Hematopoietic multipotent progenitor cell treated with erythropoietin and hydrocortisone succinate and interleukin-3 and kit ligand, for 15 days (in vitro differentiated cells): ENCODE measurements around the gene MMP7.

ENCODE experiments used
- DNase-seq: peaks from one replicate; pipeline ENCODE4 v3.0.0-alpha.2; 2015; ENCODE audit warnings: low spot score

The MMP7 gene, protein sequence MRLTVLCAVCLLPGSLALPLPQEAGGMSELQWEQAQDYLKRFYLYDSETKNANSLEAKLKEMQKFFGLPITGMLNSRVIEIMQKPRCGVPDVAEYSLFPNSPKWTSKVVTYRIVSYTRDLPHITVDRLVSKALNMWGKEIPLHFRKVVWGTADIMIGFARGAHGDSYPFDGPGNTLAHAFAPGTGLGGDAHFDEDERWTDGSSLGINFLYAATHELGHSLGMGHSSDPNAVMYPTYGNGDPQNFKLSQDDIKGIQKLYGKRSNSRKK

DNA sequence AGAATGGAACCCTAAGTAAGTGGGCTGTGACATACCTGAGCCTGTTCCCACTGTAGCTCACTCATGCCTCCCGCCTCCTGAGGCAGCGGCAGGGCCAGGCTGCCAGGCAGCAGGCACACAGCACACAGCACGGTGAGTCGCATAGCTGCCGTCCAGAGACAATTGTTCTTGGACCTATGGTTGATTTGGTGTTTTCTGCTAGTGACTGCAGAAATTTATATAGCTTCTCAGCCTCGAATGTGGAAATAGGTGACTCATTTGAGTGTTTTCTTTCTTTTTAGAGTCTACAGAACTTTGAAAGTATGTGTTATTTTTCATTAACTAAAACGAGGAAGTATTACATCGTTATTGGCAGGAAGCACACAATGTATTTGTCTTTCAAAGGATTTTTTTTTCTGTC, at the start of gene MMP7:
Gene MMP7, minus strand, starts transcription at position 190 of the 400 bp plus-strand sequence. Its CDS starts 47 bp downstream, at position 143.
- no peak for DNase-seq

DNA sequence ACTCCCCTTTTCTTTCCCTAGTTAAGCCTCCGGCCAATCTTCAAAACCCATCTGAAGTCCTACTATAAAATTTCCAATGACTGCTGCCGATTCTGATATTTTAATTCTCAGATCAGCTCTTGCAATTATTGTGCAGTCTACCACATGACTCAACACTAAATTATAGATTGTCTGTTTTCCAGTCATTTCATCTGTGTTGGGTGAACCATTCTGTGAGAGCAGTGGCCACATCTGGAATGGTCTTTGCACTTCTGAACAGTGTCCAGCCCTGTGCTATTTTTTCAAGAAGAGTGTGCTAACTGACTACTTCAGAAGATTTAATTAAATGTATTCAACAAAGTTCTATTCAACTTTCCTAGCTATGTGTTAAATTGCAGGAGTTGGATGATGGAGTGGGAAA, 47.2 kb upstream of the MMP7 start:
- no peak for DNase-seq

DNA sequence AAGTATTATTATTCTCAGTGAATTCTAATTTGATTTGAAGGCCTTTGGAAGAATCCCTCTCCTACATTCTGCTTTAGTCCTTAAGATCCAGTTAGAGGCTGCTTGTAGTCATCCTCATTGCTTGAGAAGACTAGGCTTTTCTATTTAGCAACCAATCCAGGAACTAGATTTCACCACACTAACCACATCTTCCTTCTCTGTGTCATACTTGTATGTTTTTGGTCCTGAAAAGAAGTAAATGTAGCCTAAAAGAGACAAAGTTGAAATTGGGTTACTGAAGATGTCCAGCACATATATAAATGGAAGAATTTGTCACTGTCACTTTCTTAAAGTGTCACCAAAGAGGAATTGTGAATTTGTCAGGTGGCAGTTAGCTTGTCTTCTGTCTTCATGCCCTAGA, 46.6 kb upstream of the MMP7 start:
- DNase-seq = no peak

DNA sequence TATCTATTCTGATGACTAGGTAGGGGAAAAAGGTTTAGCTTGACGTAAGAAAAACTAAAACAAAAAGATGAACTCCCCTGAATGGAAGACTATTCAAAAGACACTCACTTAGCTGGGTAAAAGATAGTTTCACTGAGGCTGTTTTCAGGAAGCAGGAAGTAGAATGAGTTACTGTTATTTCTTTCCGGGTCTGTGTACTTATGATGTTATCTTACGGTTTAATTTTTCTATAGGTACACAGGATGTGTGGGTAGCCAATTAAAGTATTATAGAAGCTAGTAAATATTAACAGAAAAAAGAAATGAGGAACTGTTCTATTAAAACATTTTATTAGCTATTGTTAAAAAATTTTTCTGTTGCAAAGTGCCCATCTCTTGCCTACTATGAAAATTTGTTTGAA, 45.8 kb upstream of the MMP7 start:
- no peak for DNase-seq

DNA sequence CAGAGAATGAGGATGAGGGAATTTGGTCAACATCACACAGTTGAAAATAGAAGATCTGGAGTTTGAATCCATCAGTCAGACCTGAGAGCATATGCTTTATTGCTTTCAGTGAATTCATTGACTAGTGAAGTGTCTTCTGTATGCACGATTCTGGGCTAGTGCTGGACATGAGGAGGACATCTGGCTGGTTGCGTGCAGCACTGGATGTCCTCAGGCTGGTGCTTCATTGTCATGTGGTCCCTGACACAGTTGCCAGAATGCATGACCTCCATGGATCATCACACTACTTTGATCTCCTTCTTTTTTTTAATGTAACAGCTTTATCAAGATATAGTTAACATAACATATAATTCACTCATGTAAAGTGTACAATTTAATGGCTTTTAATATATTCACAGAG, 44.5 kb upstream of the MMP7 start:
- no peak for DNase-seq

DNA sequence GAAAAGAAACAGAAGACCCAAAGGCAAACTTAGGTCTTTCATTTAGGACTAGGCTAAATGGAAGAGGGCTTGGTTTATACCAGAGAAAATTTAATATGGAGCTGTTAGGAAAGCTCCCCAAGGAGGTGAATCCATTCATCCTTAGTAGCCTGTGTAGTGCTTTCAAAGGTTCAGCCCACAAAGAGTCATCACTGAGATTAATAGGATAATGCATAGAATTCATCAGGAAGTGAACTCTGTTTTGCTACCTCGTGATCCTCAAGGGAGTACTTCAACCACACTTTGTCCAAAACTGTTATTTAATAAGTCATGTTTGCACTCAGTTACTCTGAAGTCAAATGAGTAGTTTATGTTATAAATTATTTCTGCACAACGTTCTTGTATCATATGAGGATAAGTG, 43.3 kb upstream of the MMP7 start:
- no peak for DNase-seq

DNA sequence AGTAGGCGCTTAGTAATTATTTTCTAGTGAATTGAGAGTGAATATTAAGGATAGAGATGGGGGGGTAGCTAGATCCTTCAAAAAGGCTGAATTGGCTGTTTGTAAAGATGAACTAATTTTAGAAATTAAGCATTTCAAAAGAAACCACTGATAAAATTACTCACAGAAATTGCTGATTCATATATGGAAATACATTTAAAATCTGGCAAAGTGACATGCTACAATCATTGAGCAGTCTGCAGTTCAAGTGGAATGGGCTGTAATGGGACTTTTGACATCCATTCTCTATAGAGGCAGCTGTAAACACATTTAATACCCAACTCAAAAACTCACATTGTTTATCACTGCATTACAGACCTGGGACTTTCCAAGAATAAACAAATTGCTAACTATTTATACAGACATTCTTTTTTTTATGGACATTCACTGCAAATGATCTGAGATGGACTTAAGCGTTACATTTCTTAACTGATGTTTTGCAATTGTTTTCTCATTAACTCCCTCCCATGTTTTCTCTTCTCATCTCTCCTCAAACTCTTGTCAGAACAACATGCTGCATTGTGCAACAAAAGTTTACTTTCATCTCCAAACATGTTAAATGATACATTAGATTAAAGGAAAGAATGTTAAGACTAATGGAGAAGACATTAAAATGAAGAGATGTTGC, 42.1 kb upstream of the MMP7 start:
- DNase-seq = no peak

DNA sequence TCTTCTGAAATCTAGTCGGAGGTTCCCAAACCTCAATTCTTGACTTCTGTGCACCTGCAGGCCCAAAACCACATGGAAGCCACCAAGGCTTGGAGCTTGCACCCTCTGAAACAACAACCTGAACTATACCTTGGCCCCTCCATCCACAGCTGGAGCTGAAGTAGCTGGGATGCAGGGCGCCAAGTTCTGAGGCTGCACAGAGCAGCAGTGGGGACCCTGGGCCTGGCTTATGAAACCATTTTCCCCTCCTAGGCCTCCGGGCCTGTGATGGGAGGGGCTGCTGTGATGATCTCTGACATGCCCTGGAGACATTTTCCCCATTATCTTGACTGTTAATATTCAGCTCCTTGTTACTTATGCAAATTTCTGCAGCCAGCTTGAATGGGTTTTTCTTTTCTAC, 38.3 kb upstream of the MMP7 start:
- DNase-seq = no peak

DNA sequence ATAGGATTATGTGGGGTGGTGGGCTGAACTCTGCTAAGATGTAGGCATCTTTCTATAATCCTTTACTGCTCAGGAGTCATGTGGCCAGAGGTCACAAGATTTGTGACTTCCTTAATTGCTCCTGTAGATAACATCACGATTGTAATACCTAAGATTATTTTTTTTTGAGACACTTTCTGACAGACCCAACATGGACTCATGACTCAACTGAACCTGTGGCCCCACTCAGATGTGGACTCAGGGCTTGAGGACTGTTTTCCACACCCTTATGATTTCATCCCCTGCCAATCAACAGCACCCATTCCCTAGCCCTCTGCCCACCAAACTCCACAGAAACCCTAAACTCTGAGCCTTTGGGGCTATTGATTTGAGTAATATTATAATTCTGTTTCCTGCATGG, 35.6 kb upstream of the MMP7 start:
- DNase-seq = no peak

DNA sequence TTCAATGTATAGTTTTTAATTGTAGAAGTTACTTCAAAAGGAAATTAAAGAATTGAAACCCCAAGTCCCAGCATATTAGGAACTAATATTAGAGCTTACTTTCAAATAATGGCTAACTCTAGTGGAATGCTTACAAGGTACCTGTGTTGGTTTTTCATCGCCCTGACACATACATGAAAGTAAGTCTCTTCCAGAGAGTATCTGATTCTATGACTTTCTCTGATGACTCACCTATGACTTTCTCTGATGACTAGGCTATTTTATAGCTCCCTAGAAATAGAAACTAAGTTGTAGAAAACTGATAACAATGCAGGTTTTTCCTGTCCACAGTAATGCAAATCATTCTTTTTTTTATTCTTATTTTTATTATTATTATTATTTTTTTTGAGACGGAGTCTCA, 33.6 kb upstream of the MMP7 start:
- DNase-seq = peak; percentile 5

DNA sequence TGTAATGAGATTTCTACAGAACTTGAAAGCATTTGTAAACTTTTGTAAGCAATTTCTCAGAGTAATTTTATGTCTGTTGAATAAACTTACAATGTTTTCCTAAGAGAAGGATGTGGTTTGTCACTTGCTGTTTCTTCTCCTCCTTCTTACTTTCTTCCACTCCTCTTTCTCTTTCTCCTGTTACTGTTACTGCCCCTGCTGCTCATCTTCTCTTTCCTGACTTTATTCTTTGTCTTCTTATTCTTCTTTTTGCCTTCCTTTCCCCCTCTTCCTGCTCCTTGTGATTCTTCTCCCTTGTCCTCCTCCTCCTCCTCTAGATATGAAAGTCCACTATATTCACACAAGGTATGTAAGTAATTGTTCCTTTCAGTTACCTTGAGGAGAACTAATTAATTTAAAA, 31.1 kb upstream of the MMP7 start:
- no peak for DNase-seq

DNA sequence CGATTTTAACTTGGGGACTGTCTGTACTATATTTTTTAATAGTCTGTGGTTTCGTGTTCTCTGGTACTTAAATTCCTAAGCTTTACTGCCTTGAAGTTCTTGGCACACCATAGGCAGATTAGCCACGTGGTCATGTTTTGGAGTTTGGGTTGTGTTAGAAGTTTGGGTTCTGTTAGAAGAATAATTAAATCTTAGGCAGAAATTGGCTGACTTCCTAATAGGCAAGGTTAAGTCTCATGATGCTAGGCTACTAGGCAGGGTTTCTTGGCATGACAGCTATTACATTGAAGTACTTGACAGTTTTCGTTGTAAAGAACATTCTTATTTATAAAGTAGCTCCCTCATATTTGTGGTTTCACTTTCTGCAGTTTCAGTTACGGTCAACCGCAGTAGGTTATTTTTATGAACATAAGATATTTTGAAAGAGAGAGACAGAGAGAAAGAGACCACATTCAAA, 30.0 kb upstream of the MMP7 start:
- DNase-seq = no peak

DNA sequence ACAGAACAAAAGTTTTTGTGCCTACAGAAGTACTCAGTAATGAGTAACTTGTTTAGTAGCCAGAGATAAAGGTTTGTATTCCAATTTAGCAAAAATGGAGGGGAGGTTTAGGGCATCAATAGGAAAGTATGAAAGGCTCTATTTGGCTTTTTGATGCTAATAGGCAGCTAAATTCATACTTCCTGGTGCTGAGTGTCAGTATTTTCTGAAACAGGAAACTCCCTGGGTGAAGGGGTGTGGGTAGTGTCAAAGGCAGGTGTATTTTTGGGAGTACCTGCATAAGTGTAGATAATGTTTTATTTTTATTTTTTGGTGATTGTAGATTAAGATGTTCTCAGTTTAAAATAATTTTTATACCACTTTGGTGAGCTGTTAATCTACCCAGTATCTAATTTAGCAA, 29.3 kb upstream of the MMP7 start:
- no peak for DNase-seq

DNA sequence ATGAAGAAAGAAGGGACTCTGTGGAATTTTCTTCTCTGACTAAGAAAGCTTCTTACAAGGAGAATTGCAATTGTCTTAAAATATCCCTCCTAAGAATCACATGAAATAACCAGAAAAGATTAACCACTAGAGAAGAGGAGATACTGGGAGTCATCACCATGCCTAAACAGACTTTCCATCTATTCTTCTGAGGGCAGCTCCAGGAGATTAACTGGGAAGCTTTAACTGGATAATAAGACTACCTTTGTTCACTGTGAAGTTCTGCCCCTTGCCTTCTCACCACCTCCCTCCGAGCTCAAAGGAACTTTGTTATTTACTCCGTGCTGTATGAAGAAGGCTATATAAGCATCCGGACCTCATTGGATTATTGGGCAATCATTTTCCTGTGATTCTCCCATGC, 24.5 kb upstream of the MMP7 start:
- no peak for DNase-seq

DNA sequence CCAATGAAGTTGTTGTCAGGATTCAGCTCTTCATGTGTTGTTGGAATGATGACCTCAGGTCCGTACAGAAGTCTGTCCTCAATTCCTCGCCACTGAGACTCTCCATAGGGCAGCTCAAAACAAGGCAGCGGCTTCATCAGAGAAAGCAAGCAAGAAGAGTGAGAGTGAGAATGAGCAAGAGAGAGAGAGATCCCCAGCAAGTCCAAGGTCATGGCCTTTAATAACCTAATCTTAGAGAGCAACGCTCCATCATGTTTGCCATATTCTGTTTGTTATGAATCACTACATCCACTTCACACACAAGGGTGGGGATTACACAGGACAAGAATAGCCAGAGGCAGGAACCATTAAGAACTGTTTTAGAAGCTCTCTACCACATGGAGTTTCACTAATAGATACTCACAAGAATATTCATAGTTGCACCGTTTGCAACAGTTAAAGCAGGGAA, 23.3 kb upstream of the MMP7 start:
- no peak for DNase-seq

DNA sequence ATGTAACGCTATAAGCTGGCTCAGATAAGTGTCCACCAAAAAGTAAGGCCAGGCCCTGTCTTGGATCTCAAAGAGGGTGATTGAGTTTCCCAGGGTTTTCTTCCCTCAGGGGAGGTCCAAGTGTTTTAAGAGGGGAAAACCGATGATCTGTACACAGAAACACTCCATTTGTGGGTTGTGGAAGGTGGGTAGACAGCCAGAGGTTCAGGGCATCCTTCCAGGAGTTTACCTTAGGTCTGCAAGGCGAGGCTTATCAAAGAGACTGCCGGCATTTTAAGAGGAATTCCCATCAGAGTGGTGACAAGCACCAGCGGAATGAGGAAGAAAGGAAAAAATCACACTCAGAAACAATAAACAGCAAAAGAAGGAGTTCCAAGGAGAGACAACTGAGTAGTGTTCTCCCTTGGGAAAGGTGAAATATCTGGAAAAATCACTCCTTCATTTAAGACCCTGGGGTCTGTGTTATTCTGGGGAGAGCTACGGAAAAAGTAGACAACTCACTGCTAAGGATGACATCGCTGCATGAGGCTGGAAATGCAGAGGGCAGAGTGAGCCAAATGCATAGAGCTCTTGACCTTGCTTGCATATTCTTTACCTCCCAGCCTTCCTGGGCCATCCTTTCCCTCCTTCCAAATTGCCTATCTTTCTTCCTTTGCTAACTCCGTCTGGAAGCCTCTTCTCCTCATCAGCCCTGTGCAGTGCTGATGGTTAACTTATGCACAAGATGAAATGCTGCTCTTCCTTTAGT, 22.1 kb upstream of the MMP7 start:
- no peak for DNase-seq

DNA sequence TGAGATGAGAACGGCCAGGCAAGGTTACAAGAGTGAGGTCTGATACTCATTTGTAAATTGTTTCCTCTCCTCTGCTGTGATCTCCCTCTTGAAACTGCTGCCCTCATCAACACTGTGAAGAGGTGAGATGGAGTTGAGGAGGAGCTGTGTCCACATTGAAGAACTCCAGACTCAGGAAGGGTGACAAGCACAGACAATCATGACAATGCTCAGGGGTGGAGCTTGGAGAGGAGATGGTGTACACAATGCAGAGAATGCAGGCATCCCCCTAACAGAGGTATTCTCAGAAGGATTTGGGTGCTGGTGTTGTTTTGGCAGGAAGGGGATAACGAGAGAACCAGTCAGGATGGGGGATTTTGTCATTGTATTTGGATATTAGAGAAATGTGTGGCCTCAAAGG, 21.5 kb upstream of the MMP7 start:
- no peak for DNase-seq

DNA sequence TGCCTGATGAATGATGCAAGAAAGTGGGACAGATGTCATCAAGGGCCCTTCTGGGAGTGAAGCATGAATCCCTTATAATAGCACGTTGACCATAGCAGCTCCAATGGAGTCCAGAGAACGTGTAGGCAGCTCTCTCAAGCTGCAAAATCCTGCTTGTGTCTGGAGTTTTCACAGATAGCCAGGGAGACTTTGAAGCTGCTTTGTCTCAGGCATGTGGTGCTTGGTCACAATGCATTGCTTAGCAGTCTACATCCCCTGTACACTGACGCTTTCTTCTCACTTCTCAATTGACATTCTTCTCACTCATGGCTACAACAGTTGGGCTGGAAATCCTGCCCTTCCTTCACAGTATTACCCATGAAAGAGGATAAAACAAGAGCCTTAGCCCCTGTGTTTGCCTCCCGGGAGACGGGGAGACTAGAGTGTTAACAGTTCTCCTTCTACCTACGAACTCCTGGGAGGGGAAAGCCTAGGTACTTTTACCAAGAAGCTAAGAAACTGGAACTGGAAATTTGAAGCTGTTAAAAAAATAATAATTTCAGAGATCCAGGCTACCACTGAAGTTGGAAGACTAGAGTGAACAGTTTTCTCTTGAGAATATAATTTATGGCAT, 20.7 kb upstream of the MMP7 start:
- DNase-seq = no peak

DNA sequence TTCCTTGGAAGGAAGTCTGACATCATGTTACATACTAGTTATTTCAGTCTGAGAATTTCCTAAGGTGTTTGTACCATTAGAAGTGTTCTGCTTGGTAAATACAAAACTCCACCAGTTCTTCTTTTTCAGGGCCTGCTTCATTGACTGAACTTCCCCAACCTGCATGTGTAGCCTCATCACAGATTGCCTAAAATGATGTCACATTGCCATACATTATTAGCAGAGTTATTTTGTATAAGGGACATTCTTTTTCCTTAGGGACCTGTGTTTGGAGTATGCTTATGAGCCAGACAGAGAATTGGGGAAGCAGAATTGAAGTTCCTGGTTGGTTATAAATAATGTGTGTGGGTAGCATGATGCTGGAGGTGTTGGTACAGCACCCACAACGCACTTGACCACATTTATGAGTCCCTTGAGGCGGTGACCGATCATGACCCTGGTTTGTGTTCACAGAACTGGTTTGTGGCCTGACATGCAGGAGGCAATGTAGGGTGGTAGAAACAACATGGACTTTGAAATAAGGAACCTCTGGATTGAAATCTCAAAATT, 16.4 kb upstream of the MMP7 start:
- no peak for DNase-seq

DNA sequence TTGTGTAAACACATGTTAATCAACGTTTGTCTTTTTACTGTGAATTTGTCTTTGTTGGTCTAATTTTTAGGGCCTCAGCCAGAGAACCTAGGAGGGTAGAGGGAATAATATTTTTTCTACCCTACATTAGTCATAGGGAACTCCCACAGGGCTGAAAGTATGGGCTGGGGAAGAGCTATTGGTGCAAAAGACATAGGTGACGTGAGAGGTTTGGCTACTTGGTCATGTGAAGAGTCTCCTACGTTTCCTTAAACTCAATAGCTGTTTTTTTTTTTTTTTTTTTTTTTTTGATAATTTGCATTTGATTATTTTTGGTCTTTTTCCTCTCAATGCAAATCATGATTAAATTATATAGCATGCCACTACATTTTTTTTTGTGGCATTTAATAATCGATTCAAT, 15.9 kb upstream of the MMP7 start:
- no peak for DNase-seq

DNA sequence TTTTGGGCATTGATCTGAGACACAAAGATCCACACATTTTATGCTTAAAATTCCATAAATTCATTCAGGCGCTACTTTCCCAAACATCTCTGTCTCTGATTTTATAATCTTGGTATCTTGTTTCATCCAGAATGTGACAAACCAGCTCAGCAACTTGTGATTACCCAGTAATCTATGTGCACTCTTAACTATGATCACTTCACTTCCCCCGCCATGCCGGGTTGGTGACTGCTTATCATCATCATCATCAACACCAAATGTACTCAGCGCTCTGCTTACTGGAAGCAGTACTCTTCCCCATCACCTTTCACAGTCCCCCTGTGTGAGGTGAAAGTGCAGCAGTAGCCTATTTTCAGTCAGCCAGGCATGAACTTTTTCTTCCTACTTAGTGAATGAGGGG, 15.2 kb upstream of the MMP7 start:
- no peak for DNase-seq

DNA sequence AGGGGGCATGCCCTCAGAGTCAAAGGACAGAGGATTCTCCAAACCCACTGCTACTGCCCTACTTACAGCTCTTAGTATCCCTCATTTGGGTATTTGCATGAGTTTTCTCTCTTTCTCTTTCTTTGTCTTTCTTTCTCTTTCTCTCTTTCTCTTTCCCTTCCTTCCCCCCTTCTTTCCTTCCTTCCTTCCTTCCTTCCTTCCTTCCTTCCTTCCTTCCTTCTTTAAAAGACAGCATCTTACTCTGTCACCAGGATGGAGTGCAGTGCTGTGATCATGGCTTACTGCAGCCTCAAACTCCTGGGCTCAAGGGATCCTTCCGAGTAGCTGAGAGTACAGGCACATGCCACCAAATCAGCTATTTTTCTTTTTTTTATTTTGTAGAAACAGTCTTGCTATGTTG, 14.0 kb upstream of the MMP7 start:
- DNase-seq = no peak

DNA sequence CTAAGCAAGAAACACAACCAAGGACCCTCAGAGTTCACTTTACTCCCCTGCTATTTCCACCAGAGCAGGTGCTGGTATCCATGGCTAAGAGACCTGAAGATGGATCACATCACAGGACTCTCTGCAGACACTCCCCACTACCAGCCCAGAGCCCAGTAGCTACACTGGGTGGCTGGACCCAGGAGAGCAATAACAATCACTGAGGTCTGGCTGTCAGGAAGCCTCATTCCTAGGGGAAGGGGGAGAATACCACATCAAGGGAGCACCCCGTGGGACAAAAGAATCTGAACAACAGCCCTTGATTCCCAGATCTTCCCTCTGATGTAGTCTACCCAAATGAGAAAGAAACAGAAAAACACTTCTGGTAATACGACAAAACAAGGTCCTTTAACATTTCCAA, 9.0 kb upstream of the MMP7 start:
- DNase-seq = no peak
